Measurements from ENCODE around the gene PLD3. TPM values are rescaled to one million over a fixed set of nuclear protein-coding genes. Genes with fewer than 3 reads are reported as not detected.

The PLD3 gene
- 119 TPM for total RNA-seq

GRCh38 chr19:40348125-40348913, at the start of gene PLD3, which contains the start of gene C19orf47:
PLD3 (plus strand) TSS chr19:40348695; CDS start chr19:40366484, 17,789 bp downstream.
C19orf47 (minus strand) TSS chr19:40348397; CDS start chr19:40341857, 6,540 bp downstream.
- Histone ChIP-seq H3K4me3 (ENCODE audit: low read length) (peak within 1 kb of the TSS; percentile 76), H3K4me1 (ENCODE audit: insufficient read depth, low read length) (peaks cover 21% of the 10 kb centered on the region), H3K27me3 (ENCODE audit: insufficient read depth, low read length) (no peaks in the 10 kb centered on the region), H3K9me3 (ENCODE audit: low read depth, low read length) (no peaks in the 10 kb centered on the region)

- Histone ChIP-seq H3K27me3 (ENCODE audit: insufficient read depth, low read length) (no peaks in the 10 kb centered on the region), H3K4me3 (ENCODE audit: low read length) (no peak overlapping the region), H3K9me3 (ENCODE audit: low read depth, low read length) (no peaks in the 10 kb centered on the region), H3K4me1 (ENCODE audit: insufficient read depth, low read length) (no peaks in the 10 kb centered on the region)
Observed at GRCh38 chr19:40300668-40301067, 47.8 kb upstream of the PLD3 start.

DNA sequence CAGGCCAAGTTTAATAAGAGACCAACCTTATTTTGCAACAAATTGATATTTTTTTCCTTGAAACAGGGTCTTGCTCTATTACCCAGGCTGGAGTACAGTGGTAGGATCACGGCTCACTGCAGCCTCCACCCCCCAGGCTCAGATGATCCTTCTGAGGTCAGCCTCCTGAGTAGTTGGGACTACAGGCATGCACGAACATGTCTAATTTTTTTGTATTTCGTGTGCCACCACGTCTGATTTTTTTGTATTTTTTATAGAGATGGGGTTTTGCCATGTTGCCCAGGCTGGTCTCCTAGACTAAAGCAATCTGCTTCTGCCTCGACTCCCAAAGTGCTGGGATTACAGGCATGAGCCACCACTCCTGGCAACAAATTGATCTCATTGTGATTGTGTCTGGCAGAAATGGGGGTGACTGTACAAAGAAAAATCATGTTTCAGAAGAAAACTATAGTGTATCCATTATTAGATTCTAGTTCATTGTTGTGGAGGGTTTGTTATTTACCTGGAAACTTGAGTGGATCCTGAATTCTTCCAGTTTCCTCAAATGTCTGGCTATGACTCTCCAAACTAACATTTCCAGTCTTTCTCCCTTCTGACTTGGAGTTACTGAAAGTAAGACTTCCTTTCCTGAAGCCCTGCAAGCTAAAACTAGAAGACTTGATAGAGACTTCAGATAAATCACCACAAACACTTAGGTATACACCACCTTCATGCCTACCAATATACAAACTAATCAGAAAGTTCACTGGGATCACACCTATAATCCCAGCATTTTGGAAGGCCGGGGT, 46.1 kb upstream of the PLD3 start:
- no peaks in the 10 kb centered on the region for H3K27me3 ChIP-seq (ENCODE audit: insufficient read depth, low read length)
- H3K4me1 ChIP-seq (ENCODE audit: insufficient read depth, low read length) = no peaks in the 10 kb centered on the region
- no peak overlapping the region for H3K4me3 ChIP-seq (ENCODE audit: low read length)
- H3K9me3 ChIP-seq (ENCODE audit: low read depth, low read length) = no peaks in the 10 kb centered on the region

DNA sequence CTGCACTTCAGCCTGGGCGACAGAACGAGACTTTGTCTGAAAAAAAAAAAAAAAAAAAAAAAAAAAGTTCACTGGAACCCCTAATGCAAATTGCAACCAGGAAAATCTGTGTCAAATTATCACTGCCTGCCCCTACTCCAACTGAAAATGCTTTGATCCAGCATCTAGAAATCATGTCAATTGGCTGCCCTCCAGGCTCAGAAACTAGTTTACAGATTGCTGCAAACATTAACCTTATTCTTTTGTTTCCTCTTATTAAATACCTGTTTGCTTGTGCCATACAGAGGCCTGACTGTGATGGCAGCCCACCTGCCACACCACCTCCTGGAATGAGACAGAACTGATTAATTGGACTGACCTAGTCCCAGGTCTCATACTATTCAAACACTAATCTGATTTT, 44.7 kb upstream of the PLD3 start:
- no peaks in the 10 kb centered on the region for H3K9me3 ChIP-seq (ENCODE audit: low read depth, low read length)
- no peak overlapping the region for H3K4me3 ChIP-seq (ENCODE audit: low read length)
- H3K27me3 ChIP-seq (ENCODE audit: insufficient read depth, low read length) = no peaks in the 10 kb centered on the region
- H3K4me1 ChIP-seq (ENCODE audit: insufficient read depth, low read length) = no peaks in the 10 kb centered on the region

DNA sequence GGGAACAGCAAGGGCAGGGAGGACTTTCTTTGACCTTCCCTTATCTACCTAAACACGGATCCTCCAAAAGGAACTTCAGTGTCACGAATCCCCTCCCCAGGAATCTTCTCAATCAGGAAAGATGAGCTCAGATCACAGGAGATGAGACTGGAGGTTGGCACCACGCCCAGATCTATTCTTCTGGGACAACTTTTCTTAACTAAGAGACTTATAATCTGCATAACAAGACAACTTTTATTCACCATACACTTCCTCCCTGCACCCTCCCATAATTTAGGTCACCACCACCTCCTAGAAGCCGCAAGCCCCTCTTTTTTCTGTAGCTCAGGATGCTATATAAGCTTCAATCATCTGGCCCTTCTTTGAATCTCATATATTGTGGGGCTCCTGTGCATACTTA, 44.2 kb upstream of the PLD3 start:
- Histone ChIP-seq H3K4me3 (ENCODE audit: low read length) (no peak overlapping the region), H3K4me1 (ENCODE audit: insufficient read depth, low read length) (no peaks in the 10 kb centered on the region), H3K9me3 (ENCODE audit: low read depth, low read length) (no peaks in the 10 kb centered on the region), H3K27me3 (ENCODE audit: insufficient read depth, low read length) (no peaks in the 10 kb centered on the region)

DNA sequence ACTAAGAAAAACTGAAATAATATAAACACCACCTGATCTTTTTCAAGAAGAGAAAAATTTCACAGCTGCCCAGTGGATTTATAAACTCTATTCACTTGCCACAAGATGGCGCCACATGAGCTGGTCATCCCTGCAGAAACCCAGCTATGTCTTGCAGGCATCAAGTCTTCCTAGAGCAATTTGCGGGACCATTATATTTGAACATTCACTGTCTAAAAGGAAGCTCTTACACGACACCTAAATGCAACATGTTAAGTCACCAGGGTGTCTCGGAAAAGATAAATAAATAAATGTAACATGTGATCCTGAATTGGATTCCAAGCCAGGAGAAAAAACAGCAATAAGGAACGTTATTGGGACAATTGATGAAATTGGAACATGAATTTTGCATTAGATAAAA, 43.1 kb upstream of the PLD3 start:
- H3K4me1 ChIP-seq (ENCODE audit: insufficient read depth, low read length) = no peaks in the 10 kb centered on the region
- H3K27me3 ChIP-seq (ENCODE audit: insufficient read depth, low read length) = no peaks in the 10 kb centered on the region
- no peak overlapping the region for H3K4me3 ChIP-seq (ENCODE audit: low read length)
- H3K9me3 ChIP-seq (ENCODE audit: low read depth, low read length) = no peaks in the 10 kb centered on the region

DNA sequence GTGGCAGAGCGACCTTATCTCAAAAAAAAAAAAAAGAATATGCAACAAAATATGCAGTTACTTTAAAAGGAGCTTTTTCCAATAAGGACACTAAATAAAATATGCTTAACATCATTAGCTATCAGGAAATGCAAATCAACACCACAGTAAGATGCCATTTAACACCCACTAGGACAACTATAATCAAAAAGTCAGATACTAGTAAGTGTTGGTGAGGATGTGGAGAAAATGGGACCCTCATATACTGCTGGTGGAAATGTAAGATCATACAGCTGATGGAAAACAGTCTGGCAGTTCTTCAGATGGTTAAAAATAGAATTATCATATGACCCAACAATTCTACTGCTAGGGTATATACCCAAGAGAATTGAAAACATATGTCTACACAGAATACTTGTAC, 38.8 kb upstream of the PLD3 start:
- H3K9me3 ChIP-seq (ENCODE audit: low read depth, low read length) = no peaks in the 10 kb centered on the region
- peaks cover 5% of the 10 kb centered on the region for H3K4me1 ChIP-seq (ENCODE audit: insufficient read depth, low read length)
- no peaks in the 10 kb centered on the region for H3K27me3 ChIP-seq (ENCODE audit: insufficient read depth, low read length)
- H3K4me3 ChIP-seq (ENCODE audit: low read length) = no peak overlapping the region

GRCh38 chr19:40312533-40312932, 36.0 kb upstream of the PLD3 start:
- Histone ChIP-seq H3K27me3 (ENCODE audit: insufficient read depth, low read length) (no peaks in the 10 kb centered on the region), H3K4me3 (ENCODE audit: low read length) (no peak overlapping the region), H3K4me1 (ENCODE audit: insufficient read depth, low read length) (peaks cover 9% of the 10 kb centered on the region), H3K9me3 (ENCODE audit: low read depth, low read length) (no peaks in the 10 kb centered on the region)

DNA sequence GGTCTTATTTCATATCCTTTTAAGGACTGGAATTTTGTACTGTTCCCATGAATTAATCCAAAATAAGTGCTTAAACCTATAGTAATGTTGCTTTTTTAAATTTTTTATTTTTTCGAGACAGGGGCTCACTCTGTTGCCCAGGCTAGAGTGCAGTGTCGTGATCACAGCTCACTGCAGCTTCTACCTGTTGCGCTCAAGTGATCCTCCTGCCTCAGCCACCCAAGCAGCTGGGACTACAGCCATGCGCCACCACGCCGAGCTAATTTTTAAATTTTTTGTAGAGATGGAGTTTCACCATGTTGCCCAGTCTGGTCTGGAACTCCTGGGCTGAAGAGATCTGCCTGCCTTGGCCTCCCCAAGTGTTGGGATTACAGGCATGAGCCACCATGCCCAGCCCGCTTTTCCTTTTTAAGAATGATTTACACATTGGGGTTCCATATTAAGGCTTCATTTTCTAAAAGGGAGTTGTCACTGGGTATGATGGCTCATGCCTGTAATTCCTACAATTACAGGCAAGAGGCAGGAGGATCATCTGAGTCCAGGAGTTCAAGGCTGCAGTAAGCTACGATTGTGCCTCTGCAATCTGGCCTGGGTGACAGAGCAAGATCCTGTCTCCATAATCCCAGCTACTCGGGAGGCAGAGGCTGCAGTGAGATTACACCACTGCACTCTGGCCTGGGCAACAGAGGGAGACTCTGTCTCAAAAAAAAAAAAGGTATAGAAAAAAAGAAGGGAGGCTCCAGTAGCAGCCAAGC, 35.1 kb upstream of the PLD3 start:
- Histone ChIP-seq H3K9me3 (ENCODE audit: low read depth, low read length) (no peaks in the 10 kb centered on the region), H3K27me3 (ENCODE audit: insufficient read depth, low read length) (no peaks in the 10 kb centered on the region)

GRCh38 chr19:40314656-40315055, 33.8 kb upstream of the PLD3 start:
- no peaks in the 10 kb centered on the region for H3K9me3 ChIP-seq (ENCODE audit: low read depth, low read length)
- no peaks in the 10 kb centered on the region for H3K27me3 ChIP-seq (ENCODE audit: insufficient read depth, low read length)
- H3K4me1 ChIP-seq (ENCODE audit: insufficient read depth, low read length) = peaks cover 9% of the 10 kb centered on the region
- H3K4me3 ChIP-seq (ENCODE audit: low read length) = no peak overlapping the region

More for the DNA sequence above, 35.1 kb upstream of the PLD3 start:
- Histone ChIP-seq H3K4me3 (ENCODE audit: low read length) (no peak overlapping the region), H3K4me1 (ENCODE audit: insufficient read depth, low read length) (peaks cover 9% of the 10 kb centered on the region)

DNA sequence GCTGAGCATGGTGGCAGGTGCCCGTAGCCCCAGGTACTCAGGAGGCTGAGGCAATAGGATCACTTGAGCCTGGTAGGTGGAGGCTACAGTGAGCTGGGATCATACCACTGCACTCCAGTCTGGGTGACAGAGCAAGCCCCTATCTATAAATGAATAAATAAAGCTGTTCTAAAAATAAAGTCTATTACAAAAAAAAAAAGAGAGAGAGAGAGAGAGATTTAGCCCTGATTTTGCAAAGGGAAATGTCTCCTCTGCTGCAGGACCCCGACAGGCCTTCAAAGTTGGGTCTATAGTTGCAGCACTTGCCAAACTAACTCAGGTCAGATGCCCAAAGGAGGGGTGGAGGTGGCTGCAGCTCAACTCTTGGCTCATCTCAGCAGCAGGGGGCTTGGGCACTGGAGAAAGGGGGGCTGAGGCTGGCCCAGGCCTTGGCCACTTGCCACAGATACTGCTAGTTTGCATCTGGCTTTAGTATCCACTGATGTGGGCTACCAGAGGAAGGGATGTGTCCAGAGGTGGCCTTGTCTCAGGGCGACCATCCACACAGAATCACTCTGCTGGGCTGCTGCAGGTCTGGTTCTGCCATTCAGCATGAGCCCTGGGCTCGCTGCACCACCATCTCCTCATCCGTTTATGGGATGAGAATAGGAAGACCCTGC, 32.6 kb upstream of the PLD3 start:
- Histone ChIP-seq H3K4me3 (ENCODE audit: low read length) (no peak overlapping the region), H3K9me3 (ENCODE audit: low read depth, low read length) (no peaks in the 10 kb centered on the region), H3K27me3 (ENCODE audit: insufficient read depth, low read length) (no peaks in the 10 kb centered on the region), H3K4me1 (ENCODE audit: insufficient read depth, low read length) (peaks cover 9% of the 10 kb centered on the region)

- H3K9me3 ChIP-seq (ENCODE audit: low read depth, low read length) = no peaks in the 10 kb centered on the region
- H3K27me3 ChIP-seq (ENCODE audit: insufficient read depth, low read length) = no peaks in the 10 kb centered on the region
- no peak overlapping the region for H3K4me3 ChIP-seq (ENCODE audit: low read length)
- H3K4me1 ChIP-seq (ENCODE audit: insufficient read depth, low read length) = peaks cover 9% of the 10 kb centered on the region
Observed at GRCh38 chr19:40317338-40317737, 31.2 kb upstream of the PLD3 start.

DNA sequence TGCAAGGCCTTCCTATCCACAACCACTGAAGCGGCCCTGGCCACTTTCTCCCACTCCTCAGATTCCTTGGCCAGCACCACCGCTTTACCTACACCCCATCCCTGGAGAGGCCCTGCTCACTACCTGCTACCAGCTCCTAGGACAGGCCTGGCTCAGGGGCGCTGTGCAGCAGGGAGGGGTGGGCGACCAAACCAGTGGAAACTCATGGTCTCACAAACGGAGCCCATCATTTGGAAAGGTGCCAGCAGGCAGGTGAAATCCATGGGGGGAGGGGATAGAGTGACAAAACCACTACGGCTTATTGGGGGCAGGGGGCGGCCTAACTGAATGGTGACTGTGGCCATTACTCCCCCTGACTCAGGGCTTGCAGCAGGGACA, 27.9 kb upstream of the PLD3 start:
- Histone ChIP-seq H3K9me3 (ENCODE audit: low read depth, low read length) (no peaks in the 10 kb centered on the region), H3K4me3 (ENCODE audit: low read length) (no peak overlapping the region), H3K27me3 (ENCODE audit: insufficient read depth, low read length) (no peaks in the 10 kb centered on the region), H3K4me1 (ENCODE audit: insufficient read depth, low read length) (no peaks in the 10 kb centered on the region)

- no peaks in the 10 kb centered on the region for H3K9me3 ChIP-seq (ENCODE audit: low read depth, low read length)
- no peaks in the 10 kb centered on the region for H3K4me1 ChIP-seq (ENCODE audit: insufficient read depth, low read length)
- H3K27me3 ChIP-seq (ENCODE audit: insufficient read depth, low read length) = no peaks in the 10 kb centered on the region
- no peak overlapping the region for H3K4me3 ChIP-seq (ENCODE audit: low read length)
Observed at GRCh38 chr19:40321076-40321475, 27.4 kb upstream of the PLD3 start.

Data from mononuclear cell (primary cell).